T-cell (primary cell): ENCODE measurements around the gene P2RY14. TPM values are rescaled to one million over a fixed set of nuclear protein-coding genes. Genes with fewer than 3 reads are reported as not detected.
"Not testable (repeated sequence)": the region's sequence is repeated elsewhere in the genome, so short reads cannot be mapped to it uniquely, and the experiment has no call there.

Experiments
- ATAC-seq, 4 experiments: fragments of 200-7000 bp in 3 of 4; fragments of 150-1000 bp in 1 of 4; cut with Tn5 transposase; replicated peaks in 1 of 4; 1 replicate in 3 of 4; 2 replicates in 1 of 4; pipeline ENCODE4 v1.10.0; 2021; ENCODE audit warnings: moderate library complexity in 3 of 4, mild to moderate bottlenecking in 2 of 4, moderate number of reproducible peaks in 1 of 4
- CTCF ChIA-PET, 2 donors: fragments of 300-600 bp; sonication (Branson Sonifier 250); formaldehyde crosslinking; loops; one replicate each; lab custom pipeline; 2022; ENCODE audit warnings: antibody characterized with exemption in 2 of 2; lab: Charles Lee
- POLR2A ChIA-PET, 2 donors: fragments of 300-600 bp; sonication (Branson Sonifier 250); formaldehyde crosslinking; loops; one replicate each; lab custom pipeline; 2022; ENCODE audit warnings: antibody characterized with exemption in 2 of 2; lab: Charles Lee
- DNase-seq, 35 experiments: peaks; one replicate each; pipeline versions ENCODE4 v3.0.0 to v3.0.0-alpha.2; 2013 to 2023
- H3K27ac ChIP-seq: one replicate; pipeline ENCODE4 v1.5.1; 2013; ENCODE audit warnings: low read length
- H3K27me3 ChIP-seq, 2 experiments: replicated peaks in 1 of 2; 1 replicate in 1 of 2; 2 replicates in 1 of 2; pipeline versions ENCODE4 v1.6.1 to v1.7.0; 2013; ENCODE audit warnings: low read length in 1 of 2, mixed read lengths in 1 of 2; ENCODE audit not compliant: control insufficient read depth in 2 of 2, insufficient read depth in 2 of 2; ENCODE audit errors: extremely low read depth in 1 of 2
- H3K36me3 ChIP-seq, 2 donors: 1 replicate in 1 of 2; 2 replicates in 1 of 2; pipeline versions ENCODE4 v1.6.1 to v1.7.0; 2013; ENCODE audit warnings: low read length in 1 of 2; ENCODE audit not compliant: control insufficient read depth in 2 of 2, insufficient read depth in 1 of 2; ENCODE audit errors: extremely low read depth in 1 of 2
- H3K4me1 ChIP-seq, 2 experiments: 1 replicate in 1 of 2; 2 replicates in 1 of 2; pipeline versions ENCODE4 v1.6.1 to v1.7.0; 2013; ENCODE audit warnings: low read length in 2 of 2, mixed read lengths in 1 of 2; ENCODE audit not compliant: insufficient read depth in 2 of 2, control insufficient read depth in 1 of 2; ENCODE audit errors: extremely low read depth in 1 of 2
- H3K4me3 ChIP-seq, 2 donors: 1 replicate in 1 of 2; 2 replicates in 1 of 2; pipeline versions ENCODE4 v1.5.1 to v1.7.0; 2013; ENCODE audit warnings: mild to moderate bottlenecking in 2 of 2, low read length in 1 of 2, moderate library complexity in 1 of 2; ENCODE audit not compliant: control insufficient read depth in 1 of 2; ENCODE audit errors: extremely low read depth in 1 of 2
- H3K9me3 ChIP-seq: 2 replicates; pipeline ENCODE4 v1.7.0; 2013
- H3K27ac Mint-ChIP-seq, 2 donors: one replicate each; pipeline ENCODE4 v1.8.0; 2020 to 2021; ENCODE audit warnings: mild to moderate bottlenecking in 2 of 2, mixed read lengths in 2 of 2
- H3K27me3 Mint-ChIP-seq, 2 donors: one replicate each; pipeline ENCODE4 v1.8.0; 2021 to 2022; ENCODE audit warnings: mixed read lengths in 2 of 2
- H3K36me3 Mint-ChIP-seq: one replicate; pipeline ENCODE4 v1.8.0; 2021; ENCODE audit warnings: mixed read lengths
- H3K4me1 Mint-ChIP-seq, 3 donors: one replicate each; pipeline ENCODE4 v1.8.0; 2020 to 2022; ENCODE audit warnings: mixed read lengths in 3 of 3, mild to moderate bottlenecking in 1 of 3
- H3K4me3 Mint-ChIP-seq, 3 donors: one replicate each; pipeline ENCODE4 v1.8.0; 2020 to 2022; ENCODE audit warnings: mild to moderate bottlenecking in 3 of 3, mixed read lengths in 3 of 3, moderate library complexity in 3 of 3
- H3K9me3 Mint-ChIP-seq, 3 donors: one replicate each; pipeline ENCODE4 v1.8.0; 2020 to 2022; ENCODE audit warnings: mixed read lengths in 3 of 3
- WGBS: methylation state at CpG from one replicate; pipeline ENCODE4 v1.1.5; 2013; ENCODE audit warnings: missing lambda C conversion rate; ENCODE audit not compliant: insufficient coverage; 5-methylcytosine and 5-hydroxymethylcytosine counted together
- total RNA-seq, 35 experiments: library from RNA in 6 of 35; stranded (reverse) in 6 of 35; fragments of 120-200 nt in 1 of 35; gene quantifications; one replicate each; pipeline versions ENCODE4 v1.2.1 to v1.2.4 and lab custom pipeline; 2013 to 2026

Gene P2RY14
- total RNA-seq, 5 donors from 2014 or later (not counting 1 experiment from before 2014, with no cell fraction given): 0.30 to 0.73 (median 0.58) TPM

GRCh38 chr3:151178208-151178845 lies 100.0 kb downstream of the P2RY14 start:
- Histone ChIP-seq H3K9me3 (no peaks in the 10 kb centered on the region), H3K27ac (no peak overlapping the region), H3K27me3 (no peaks in the 10 kb centered on the region), H3K4me1 (peaks cover 5 to 13% of the 10 kb centered on the region in 2 experiments), H3K36me3 (no peaks in the 10 kb centered on the region), H3K4me3 (no peak overlapping the region)
- no peak for DNase-seq
- CTCF ChIA-PET: interaction anchor here (0.6 to 1.3 kb wide), 4 partner anchors 10 to 105 kb away, joined by 3 to 4 read pairs (median 3); no protein-coding TSS in a partner anchor
- Mint-ChIP-seq H3K9me3 (no peaks in the 10 kb centered on the region), H3K4me1 (peaks cover 19 to 28% (median 26%) of the 10 kb centered on the region in 3 donors), H3K4me3 (no peak overlapping the region), H3K27me3 (no peaks in the 10 kb centered on the region), H3K36me3 (no peaks in the 10 kb centered on the region), H3K27ac (no peak overlapping the region)
- 100% methylated on average over 1 of the region's 2 CpGs for WGBS
- no peak for ATAC-seq
- POLR2A ChIA-PET: interaction anchor here in 1 of 2 donors (0.6 kb wide), 1 partner anchor 8 kb away, joined by 5 read pairs; no protein-coding TSS in a partner anchor

DNA sequence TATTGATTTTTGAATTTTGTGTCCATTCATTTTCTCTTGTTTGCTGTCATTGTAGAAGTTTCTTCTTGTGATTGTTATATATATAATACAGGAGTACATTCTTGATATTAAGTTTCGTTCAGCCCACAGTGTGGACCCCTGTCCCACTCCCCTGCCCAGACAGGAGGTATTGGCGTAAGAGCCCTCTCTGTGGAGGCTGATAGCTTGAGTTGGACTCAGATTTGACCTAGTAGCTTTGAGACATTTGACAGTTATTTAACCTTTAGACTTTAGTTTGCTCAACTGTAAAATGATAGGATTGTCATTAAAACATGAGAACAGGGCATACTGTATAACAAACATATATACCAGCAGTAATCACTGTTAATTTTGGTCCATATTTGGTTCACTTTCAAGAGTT lies 102.4 kb downstream of the P2RY14 start:
- Histone ChIP-seq H3K4me1 (peaks cover 14 to 27% of the 10 kb centered on the region in 2 experiments), H3K9me3 (no peaks in the 10 kb centered on the region), H3K4me3 (no peak overlapping the region), H3K36me3 (no peaks in the 10 kb centered on the region), H3K27me3 (no peaks in the 10 kb centered on the region), H3K27ac (no peak overlapping the region)
- Mint-ChIP-seq H3K9me3 (no peaks in the 10 kb centered on the region), H3K4me3 (no peak overlapping the region), H3K4me1 (peaks cover 24 to 32% (median 27%) of the 10 kb centered on the region in 3 donors), H3K27me3 (no peaks in the 10 kb centered on the region), H3K36me3 (no peaks in the 10 kb centered on the region), H3K27ac (no peak overlapping the region)
- ChIA-PET POLR2A (no interaction called here), CTCF (interaction anchor here in 1 of 2 donors (1.6 kb wide), 1 partner anchor 13 kb away, joined by 4 read pairs; no protein-coding TSS in a partner anchor)
- ATAC-seq (no peak), DNase-seq (no peak)
- WGBS: no CpG with 5 or more reads among the region's 2 CpGs

GRCh38 chr3:151174351-151174750 lies 104.0 kb downstream of the P2RY14 start:
- Histone ChIP-seq H3K27me3 (no peaks in the 10 kb centered on the region), H3K4me1 (peaks cover 27 to 41% of the 10 kb centered on the region in 2 experiments), H3K4me3 (no peak overlapping the region), H3K27ac (no peak overlapping the region), H3K9me3 (no peaks in the 10 kb centered on the region), H3K36me3 (no peaks in the 10 kb centered on the region)
- Mint-ChIP-seq H3K4me1 (peaks cover 37 to 42% (median 39%) of the 10 kb centered on the region in 3 donors), H3K9me3 (no peaks in the 10 kb centered on the region), H3K27me3 (no peaks in the 10 kb centered on the region), H3K36me3 (no peaks in the 10 kb centered on the region), H3K27ac (peak overlapping the region in 1 of 2 donors; percentile 31), H3K4me3 (no peak overlapping the region)
- WGBS: no CpG with 5 or more reads among the region's 2 CpGs
- ChIA-PET POLR2A (no interaction called here), CTCF (interaction anchor here in 1 of 2 donors (1.1 to 1.6 kb wide), 2 partner anchors 11 to 31 kb away, joined by 3 to 4 read pairs; no protein-coding TSS in a partner anchor)
- no peak for ATAC-seq
- DNase-seq: no peak

DNA sequence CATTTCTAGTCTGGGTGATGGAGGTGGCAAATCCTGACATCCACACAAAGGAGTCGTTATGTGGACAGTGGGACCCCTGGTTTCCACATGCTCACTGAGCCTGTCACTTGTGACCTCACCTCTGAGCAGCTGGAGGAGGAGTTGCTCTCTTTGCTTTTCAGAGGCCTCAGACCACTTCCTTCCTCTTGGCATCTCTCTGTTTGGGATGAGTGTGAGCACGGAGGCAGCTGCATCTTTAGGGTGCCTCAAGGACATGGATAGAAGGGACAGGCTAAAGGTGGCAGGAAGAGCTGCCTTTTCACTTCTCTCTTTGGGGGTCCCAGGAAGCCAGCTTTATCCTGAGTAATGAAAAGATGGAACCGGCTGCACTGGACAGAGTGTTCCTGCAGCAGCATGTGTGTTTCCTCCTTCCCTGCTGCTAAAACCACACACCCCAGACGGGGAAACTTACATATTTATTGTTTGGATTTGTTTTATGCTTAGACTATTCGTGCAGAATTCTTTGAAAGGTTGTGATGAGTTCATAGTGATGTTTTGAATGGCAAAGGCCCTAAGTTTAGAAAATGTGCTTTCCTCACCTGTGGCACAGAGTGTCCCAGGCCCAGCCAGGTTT lies 107.1 kb downstream of the P2RY14 start:
- Mint-ChIP-seq H3K4me1 (peaks cover 45 to 50% (median 47%) of the 10 kb centered on the region in 3 donors), H3K9me3 (no peaks in the 10 kb centered on the region), H3K27ac (peak overlapping the region; percentile 84 to 89), H3K4me3 (peak overlapping the region; percentile 22 to 74 (median 41)), H3K27me3 (no peaks in the 10 kb centered on the region), H3K36me3 (no peaks in the 10 kb centered on the region)
- peak overlapping the region; percentile 66 for H3K27ac ChIP-seq
- no CpG with 5 or more reads among the region's 5 CpGs for WGBS
- H3K9me3 ChIP-seq: no peaks in the 10 kb centered on the region
- ATAC-seq (peak; percentile 73 to 87 (median 86)), DNase-seq (peak in 30 of 35 experiments; percentile 3 to 51 (median 20))
- ChIA-PET CTCF (interaction anchor here (0.5 to 1.8 kb wide), 12 partner anchors 17 to 113 kb away, joined by 3 to 10 read pairs (median 4); partner anchors contain the start of gene GPR171 (in 1 of the 2)), POLR2A (no interaction called here)
- H3K36me3 ChIP-seq: no peaks in the 10 kb centered on the region
- no peaks in the 10 kb centered on the region for H3K27me3 ChIP-seq
- peaks cover 33 to 42% of the 10 kb centered on the region in 2 experiments for H3K4me1 ChIP-seq
- H3K4me3 ChIP-seq: no peak overlapping the region

DNA sequence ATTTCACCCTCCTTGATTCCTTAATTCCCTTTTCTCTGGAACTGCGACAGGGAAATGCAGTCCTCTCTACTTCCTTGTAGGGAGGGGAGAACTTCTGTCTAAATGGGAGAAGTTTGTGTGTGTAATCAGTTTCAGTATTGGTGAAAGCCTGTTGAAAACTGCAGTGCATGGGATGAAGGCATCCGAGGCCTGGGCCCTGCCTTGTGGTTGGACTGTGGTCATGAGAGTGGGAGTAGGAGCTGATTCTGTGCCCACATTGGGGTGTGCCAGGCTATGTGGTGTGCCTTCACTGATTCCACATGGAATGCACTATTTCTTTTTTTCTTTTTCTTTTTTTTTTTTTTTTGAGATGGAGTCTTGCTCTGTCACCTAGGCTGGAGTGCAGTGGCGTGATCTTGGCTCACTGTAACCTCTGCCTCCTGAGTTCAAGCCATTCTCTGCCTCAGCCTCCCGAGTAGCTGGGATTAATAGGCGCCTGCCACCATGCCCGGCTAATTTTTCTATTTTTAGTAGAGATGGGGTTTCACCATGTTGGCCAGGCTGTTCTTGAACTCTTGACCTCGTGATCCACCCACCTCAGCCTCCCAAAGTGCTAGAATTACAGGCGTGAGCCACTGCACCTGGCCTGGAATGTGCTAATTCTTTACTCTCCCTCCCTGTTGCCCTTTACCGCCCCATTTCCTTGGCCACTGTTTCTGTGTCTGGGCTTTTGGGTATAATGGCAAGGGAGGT lies 108.2 kb downstream of the P2RY14 start:
- Mint-ChIP-seq H3K4me1 (peaks cover 45 to 50% (median 47%) of the 10 kb centered on the region in 3 donors), H3K4me3 (peak overlapping the region in 1 of 3 donors; percentile 74), H3K27ac (peak overlapping the region; percentile 84 to 89)
- not testable (repeated sequence) for H3K9me3 ChIP-seq, H3K9me3 Mint-ChIP-seq, ATAC-seq, H3K27me3 ChIP-seq, H3K36me3 ChIP-seq, H3K4me3 ChIP-seq, H3K36me3 Mint-ChIP-seq, H3K27me3 Mint-ChIP-seq
- 0% methylated on average over 1 of the region's 9 CpGs for WGBS
- ChIA-PET POLR2A (interaction anchor here in 1 of 2 donors (0.5 kb wide), 1 partner anchor 1187 kb away, joined by 3 read pairs; no protein-coding TSS in a partner anchor), CTCF (interaction anchor here (0.6 to 3.8 kb wide), 8 partner anchors 14 to 883 kb away, joined by 3 to 26 read pairs (median 6); partner anchors contain the start of gene P2RY14 (in 1 of the 2))
- Histone ChIP-seq H3K27ac (peak overlapping the region; percentile 66), H3K4me1 (peaks cover 33 to 42% of the 10 kb centered on the region in 2 experiments)
- peak in 3 of 35 experiments; percentile 9 to 23 (median 15) for DNase-seq
